Measurements from ENCODE around the gene MYCBPAP.

MYCBPAP gene

GRCh38 chr17:50517504-50518383 is 9.5 kb downstream of the MYCBPAP start:
- no peak for DNase-seq (ENCODE audit: low spot score)

- no peak for DNase-seq (ENCODE audit: low spot score)
Observed at GRCh38 chr17:50518384-50519023, 10.3 kb downstream of the MYCBPAP start.

- no peak for DNase-seq (ENCODE audit: low spot score)
Observed at GRCh38 chr17:50519141-50519834, 11.0 kb downstream of the MYCBPAP start.

- no peak for DNase-seq (ENCODE audit: low spot score)
Observed at GRCh38 chr17:50520483-50520882, 12.2 kb downstream of the MYCBPAP start.

- DNase-seq (ENCODE audit: low spot score), result no peak
Observed at GRCh38 chr17:50521514-50521913, 13.3 kb downstream of the MYCBPAP start.

- DNase-seq (ENCODE audit: low spot score), result no peak
Observed at GRCh38 chr17:50522766-50523165, 14.5 kb downstream of the MYCBPAP start.

GRCh38 chr17:50523208-50523607 is 15.0 kb downstream of the MYCBPAP start:
- no peak for DNase-seq (ENCODE audit: low spot score)

- DNase-seq (ENCODE audit: low spot score), result no peak
Observed at GRCh38 chr17:50524838-50525237, 16.6 kb downstream of the MYCBPAP start.

- no peak for DNase-seq (ENCODE audit: low spot score)
Observed at GRCh38 chr17:50527155-50527762, 19.0 kb downstream of the MYCBPAP start.

- DNase-seq (ENCODE audit: low spot score), result no peak
Observed at GRCh38 chr17:50527949-50528474, 19.8 kb downstream of the MYCBPAP start.

GRCh38 chr17:50529849-50530248 is 21.6 kb downstream of the MYCBPAP start:
- DNase-seq (ENCODE audit: low spot score), result no peak

GRCh38 chr17:50531428-50532025 is 23.3 kb downstream of the MYCBPAP start:
- no peak for DNase-seq (ENCODE audit: low spot score)

- no peak for DNase-seq (ENCODE audit: low spot score)
Observed at GRCh38 chr17:50532452-50533024, 24.3 kb downstream of the MYCBPAP start, which contains the start of gene EPN3. Gene EPN3, plus strand, starts transcription at chr17:50532735. Its CDS starts 3,822 bp downstream, at chr17:50536557.

- DNase-seq (ENCODE audit: low spot score), result no peak
Observed at GRCh38 chr17:50533185-50533584, 24.9 kb downstream of the MYCBPAP start.

GRCh38 chr17:50533720-50534148 is 25.5 kb downstream of the MYCBPAP start:
- no peak for DNase-seq (ENCODE audit: low spot score)

- DNase-seq (ENCODE audit: low spot score), result no peak
Observed at GRCh38 chr17:50534222-50534978, 26.2 kb downstream of the MYCBPAP start.

- DNase-seq (ENCODE audit: low spot score), result no peak
Observed at GRCh38 chr17:50534979-50535326, 26.7 kb downstream of the MYCBPAP start.

GRCh38 chr17:50535407-50535806 is 27.2 kb downstream of the MYCBPAP start:
- DNase-seq (ENCODE audit: low spot score), result no peak

- no peak for DNase-seq (ENCODE audit: low spot score)
Observed at GRCh38 chr17:50536683-50537646, 28.7 kb downstream of the MYCBPAP start.
